Stimulated activated memory B cell treated with anti-CD40 and anti-IgM and Interleukin-4, amounts not matched to agents 10 μg/mL and 1 μg/mL and 100 μg/mL, for 72 hours (primary cell): ENCODE measurements around the gene ZNF208.
"Not testable (repeated sequence)": the region's sequence is repeated elsewhere in the genome, so short reads cannot be mapped to it uniquely, and the experiment has no call there.

ENCODE experiments used
- ATAC-seq: fragments of 150-1000 bp; cut with Tn5 transposase; 2 replicates; pipeline ENCODE4 v1.10.0; 2021
- H3K27ac Mint-ChIP-seq: one replicate; pipeline ENCODE4 v1.8.0; 2022; ENCODE audit warnings: mild to moderate bottlenecking, mixed read lengths
- H3K27me3 Mint-ChIP-seq: one replicate; pipeline ENCODE4 v1.8.0; 2022; ENCODE audit warnings: mixed read lengths
- H3K36me3 Mint-ChIP-seq: one replicate; pipeline ENCODE4 v1.8.0; 2022; ENCODE audit warnings: mixed read lengths
- H3K4me1 Mint-ChIP-seq: one replicate; pipeline ENCODE4 v1.8.0; 2022; ENCODE audit warnings: mixed read lengths
- H3K4me3 Mint-ChIP-seq: one replicate; pipeline ENCODE4 v1.8.0; 2022; ENCODE audit warnings: mild to moderate bottlenecking, moderate library complexity, mixed read lengths
- H3K9me3 Mint-ChIP-seq: one replicate; pipeline ENCODE4 v1.8.0; 2022; ENCODE audit warnings: mixed read lengths

Gene ZNF208

DNA sequence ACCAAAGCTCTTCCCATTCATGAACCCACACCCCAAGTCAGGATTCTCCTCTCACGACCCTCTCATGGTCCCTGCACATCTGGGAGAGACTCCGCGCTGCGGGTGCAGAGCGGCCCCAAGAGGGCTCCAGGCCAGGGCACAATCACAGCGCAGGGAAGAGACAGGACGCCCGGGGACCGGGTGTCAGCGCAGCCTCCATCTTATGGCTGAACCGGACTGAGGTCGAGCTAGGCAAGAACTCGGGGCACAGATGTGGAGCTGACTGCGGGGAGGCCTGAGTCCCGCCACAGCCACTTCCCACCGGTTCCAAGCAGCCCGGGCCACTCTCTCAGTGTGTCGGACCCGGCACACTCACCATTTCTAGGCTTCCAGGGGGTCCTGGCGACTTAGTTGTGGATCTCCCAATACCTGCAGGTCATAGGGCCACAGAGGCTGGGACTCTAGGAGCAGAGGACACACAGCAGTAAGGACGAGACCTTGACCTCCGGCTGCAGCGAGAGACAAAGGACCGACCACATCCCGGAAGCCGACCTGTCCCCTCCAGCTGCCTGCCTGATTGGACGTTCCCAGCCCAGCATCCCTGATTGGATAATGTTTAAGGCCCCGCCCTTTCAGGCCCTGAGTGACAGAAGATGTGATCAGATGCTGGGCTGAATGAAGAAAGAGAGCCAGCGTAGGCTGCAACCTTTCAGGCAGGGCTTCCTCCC is at the start of gene ZNF208:
ZNF208 (minus strand) TSS at position 507 of the 707 bp plus-strand sequence; CDS start at position 358, 149 bp downstream.
- peak within 1 kb of the TSS; percentile 85 for H3K4me3 Mint-ChIP-seq
- H3K9me3 Mint-ChIP-seq: peaks cover 11% of the 10 kb centered on the region
- not testable (repeated sequence) for H3K27me3 Mint-ChIP-seq, H3K36me3 Mint-ChIP-seq, H3K4me1 Mint-ChIP-seq
- ATAC-seq: peak; percentile 84
- peak within 1 kb of the TSS; percentile 78 for H3K27ac Mint-ChIP-seq

DNA sequence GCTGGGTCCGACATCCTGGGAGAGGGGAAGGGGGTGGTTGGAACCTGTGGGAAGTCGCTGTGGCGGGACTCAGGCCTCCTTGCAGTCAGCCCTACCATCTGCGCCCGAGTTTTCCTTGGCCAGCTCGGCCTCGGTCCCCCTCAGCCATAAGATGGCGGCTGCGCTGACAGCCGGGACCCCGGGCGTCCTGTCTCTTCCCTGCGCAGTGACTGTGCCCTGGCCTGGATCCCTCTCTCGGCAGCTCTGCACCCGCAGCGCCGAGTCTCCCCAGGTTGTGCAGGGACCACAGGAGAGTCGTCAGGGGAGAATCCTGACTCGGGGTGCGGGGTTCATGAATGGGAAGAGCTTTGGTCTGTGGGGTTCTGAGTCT is 41.9 kb upstream of the ZNF208 start:
- H3K27ac Mint-ChIP-seq: peak overlapping the region; percentile 95
- no peaks in the 10 kb centered on the region for H3K4me1 Mint-ChIP-seq
- peak; percentile 61 for ATAC-seq

DNA sequence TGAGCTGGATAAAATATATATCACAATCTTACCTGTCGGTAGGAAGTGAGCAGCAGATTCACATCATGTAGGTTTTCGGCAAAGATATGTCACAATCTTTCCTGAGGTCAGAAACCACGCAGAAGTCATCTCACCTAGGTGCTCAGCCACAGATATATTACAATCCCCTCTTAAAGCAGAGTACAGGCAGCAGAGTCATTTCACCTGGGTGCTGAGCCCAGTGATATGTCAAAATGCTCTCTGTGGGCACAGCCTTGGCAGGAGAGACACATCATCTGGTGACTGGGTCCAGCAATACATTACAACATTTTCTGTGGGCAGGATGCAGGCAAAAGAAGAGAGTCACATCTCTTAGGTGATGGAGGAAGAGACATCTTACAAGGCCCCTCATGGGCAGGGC is 30.4 kb upstream of the ZNF208 start:
- H3K36me3 Mint-ChIP-seq, H3K4me3 Mint-ChIP-seq, ATAC-seq, H3K4me1 Mint-ChIP-seq, H3K9me3 Mint-ChIP-seq, H3K27ac Mint-ChIP-seq, H3K27me3 Mint-ChIP-seq: not testable (repeated sequence)

More for the DNA sequence above, 41.9 kb upstream of the ZNF208 start:
- Mint-ChIP-seq H3K27me3 (no peaks in the 10 kb centered on the region), H3K36me3 (peaks cover 4% of the 10 kb centered on the region), H3K4me3 (peak overlapping the region; percentile 99), H3K9me3 (no peaks in the 10 kb centered on the region)

DNA sequence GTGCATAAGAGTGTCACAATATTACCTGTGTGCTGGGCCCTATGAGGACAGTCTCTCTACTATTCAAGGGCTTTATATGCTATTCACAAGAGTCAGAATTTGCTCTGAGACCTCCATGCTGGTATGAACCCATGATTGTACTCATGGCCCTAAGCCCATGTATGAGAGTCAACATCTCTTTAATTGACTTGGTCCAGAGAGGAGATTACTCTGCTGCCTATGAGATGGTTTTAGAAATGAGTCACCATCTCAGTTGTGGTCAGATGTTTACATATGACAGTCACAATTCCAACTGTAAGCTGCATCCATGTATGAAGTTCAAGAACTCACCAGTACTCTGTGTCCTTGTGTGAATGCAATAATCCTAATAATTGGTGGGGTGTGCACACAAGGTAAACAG is 19.9 kb upstream of the ZNF208 start:
- no peak overlapping the region for H3K27ac Mint-ChIP-seq
- no peak for ATAC-seq
- no peaks in the 10 kb centered on the region for H3K27me3 Mint-ChIP-seq
- no peak overlapping the region for H3K4me3 Mint-ChIP-seq
- H3K4me1 Mint-ChIP-seq: no peaks in the 10 kb centered on the region
- no peaks in the 10 kb centered on the region for H3K36me3 Mint-ChIP-seq
- no peaks in the 10 kb centered on the region for H3K9me3 Mint-ChIP-seq

DNA sequence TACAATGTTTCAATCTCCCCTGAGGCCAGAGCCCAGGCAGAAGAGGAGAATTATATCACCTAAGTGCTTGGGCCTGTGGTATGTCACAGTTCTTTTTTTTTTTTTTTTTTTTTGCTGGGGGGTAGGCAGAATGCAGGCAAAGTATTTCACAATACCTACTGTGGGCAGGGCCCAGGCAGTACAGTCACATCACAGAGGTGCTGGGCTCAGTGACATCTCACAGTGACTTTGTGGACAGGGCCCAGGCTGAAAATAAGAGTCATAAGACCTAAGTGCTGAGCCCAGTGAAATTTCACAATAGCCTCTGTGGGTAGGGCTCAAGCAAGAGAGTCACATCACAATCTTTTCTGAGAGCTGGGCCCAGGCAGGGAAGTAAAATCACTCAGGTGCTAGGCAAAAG is 15.9 kb upstream of the ZNF208 start:
- Mint-ChIP-seq H3K36me3 (no peaks in the 10 kb centered on the region), H3K4me3 (no peak overlapping the region), H3K27ac (no peak overlapping the region), H3K9me3 (no peaks in the 10 kb centered on the region), H3K4me1 (no peaks in the 10 kb centered on the region), H3K27me3 (no peaks in the 10 kb centered on the region)
- ATAC-seq: no peak

DNA sequence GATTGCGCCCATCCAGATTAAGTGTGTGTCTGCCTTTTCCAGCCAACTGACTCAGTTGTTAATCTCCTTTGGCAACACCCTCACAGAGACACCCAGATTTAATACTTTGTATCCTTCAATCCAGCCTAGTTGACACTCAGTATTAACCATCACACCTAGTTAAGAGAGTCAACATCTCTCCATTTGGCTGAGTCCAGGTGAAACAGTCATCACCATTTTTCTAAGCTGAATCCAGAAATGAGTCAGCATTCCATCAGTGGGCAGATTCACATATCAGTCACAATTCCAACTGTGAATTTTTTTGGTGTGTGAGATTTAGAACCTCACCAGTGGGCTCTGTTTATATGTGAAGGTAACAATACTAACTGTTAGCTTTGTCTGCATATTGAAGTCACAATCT is 14.8 kb upstream of the ZNF208 start:
- H3K27ac Mint-ChIP-seq, H3K4me1 Mint-ChIP-seq, H3K4me3 Mint-ChIP-seq, H3K36me3 Mint-ChIP-seq, ATAC-seq, H3K9me3 Mint-ChIP-seq, H3K27me3 Mint-ChIP-seq: not testable (repeated sequence)

DNA sequence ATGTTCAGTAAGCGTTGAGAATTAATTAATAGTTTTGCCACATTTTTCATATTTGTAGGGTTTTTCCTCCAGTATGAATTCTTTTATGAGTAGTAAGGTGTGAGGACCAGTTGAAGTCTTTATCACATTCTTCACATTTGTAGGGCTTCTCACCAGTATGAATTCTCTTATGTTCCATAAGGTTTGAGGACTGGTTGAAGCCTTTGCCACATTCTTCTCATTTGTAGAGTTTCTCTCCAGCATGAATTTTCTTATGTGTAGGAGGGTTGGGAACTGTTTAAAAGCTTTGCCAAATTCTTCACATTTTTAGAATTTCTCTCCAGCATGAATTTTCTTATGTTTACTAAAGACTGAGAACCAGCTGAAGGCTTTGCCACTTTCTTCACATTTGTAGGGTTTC is 40.3 kb downstream of the ZNF208 start:
- Mint-ChIP-seq H3K27ac (no peak overlapping the region), H3K36me3 (peaks cover 19% of the 10 kb centered on the region)

DNA sequence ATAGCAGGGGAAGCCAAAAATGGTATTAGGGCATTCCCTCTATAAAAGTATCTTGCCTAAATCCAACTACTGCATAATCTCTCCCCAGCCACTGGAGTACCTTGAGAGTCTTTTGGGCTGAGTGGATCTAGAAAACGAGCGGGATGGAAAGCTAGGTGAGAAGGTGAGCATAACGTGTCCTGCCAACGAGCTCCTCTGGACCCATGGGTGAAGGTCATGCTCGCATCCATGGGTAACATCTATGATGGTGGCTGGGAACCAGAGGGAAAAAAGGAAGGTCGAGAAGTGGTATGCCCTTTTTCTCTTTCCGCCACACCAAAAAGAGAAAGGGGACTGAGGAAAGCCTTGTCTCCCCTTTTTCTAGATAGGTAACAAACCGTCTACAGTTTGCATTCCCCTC is 63.0 kb downstream of the ZNF208 start:
- H3K27ac Mint-ChIP-seq: no peak overlapping the region
- no peak for ATAC-seq
- no peaks in the 10 kb centered on the region for H3K4me1 Mint-ChIP-seq
- no peaks in the 10 kb centered on the region for H3K27me3 Mint-ChIP-seq
- H3K36me3 Mint-ChIP-seq: peaks cover 11% of the 10 kb centered on the region
- H3K4me3 Mint-ChIP-seq: no peak overlapping the region
- peaks cover 18% of the 10 kb centered on the region for H3K9me3 Mint-ChIP-seq

More for the DNA sequence above, 40.3 kb downstream of the ZNF208 start:
- Mint-ChIP-seq H3K9me3 (peaks cover 26% of the 10 kb centered on the region), H3K27me3 (no peaks in the 10 kb centered on the region), H3K4me1 (no peaks in the 10 kb centered on the region), H3K4me3 (no peak overlapping the region)
- no peak for ATAC-seq

DNA sequence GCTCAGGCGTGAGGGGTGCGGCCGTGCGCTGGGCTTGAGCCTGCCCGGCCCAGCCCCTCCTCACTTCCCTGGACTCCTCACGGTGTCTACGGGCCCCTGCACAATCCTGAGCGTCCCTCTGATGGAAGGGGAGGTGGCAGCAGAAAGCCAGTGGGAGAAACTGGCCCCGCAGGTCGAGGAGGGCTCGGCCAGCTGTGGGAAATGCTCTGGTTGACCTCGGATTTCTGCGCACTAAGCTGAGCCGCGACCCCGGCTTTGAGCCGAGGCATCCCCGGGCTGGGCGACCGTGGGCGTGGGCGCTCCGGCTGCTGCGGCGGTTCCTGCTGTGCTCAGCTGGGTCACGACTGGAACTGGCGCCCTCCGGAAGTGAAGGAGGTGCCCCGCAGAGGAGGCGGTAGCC is 70.1 kb downstream of the ZNF208 start:
- no peak overlapping the region for H3K4me3 Mint-ChIP-seq
- no peaks in the 10 kb centered on the region for H3K36me3 Mint-ChIP-seq
- H3K4me1 Mint-ChIP-seq: no peaks in the 10 kb centered on the region
- H3K27me3 Mint-ChIP-seq: no peaks in the 10 kb centered on the region
- ATAC-seq: no peak
- H3K9me3 Mint-ChIP-seq: peaks cover 3% of the 10 kb centered on the region
- H3K27ac Mint-ChIP-seq: no peak overlapping the region

DNA sequence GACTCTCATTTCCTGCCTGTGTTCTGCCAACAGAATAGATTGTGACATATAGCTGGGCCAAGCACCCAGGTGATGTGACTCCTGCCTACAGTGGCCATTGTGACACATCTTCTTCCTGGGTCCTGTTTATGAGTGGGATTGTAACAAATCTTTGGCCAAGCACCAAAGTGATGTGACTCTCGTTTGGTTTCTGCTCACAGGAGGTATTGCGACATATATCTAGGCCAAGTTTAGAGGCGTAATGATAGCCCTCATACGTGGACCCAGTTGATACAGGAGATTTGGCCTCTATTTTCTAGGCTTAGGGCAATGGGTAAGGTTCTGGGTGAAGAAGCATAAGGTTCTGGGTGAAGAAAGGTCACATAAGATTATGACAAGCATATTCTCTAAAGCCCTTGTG is 76.2 kb downstream of the ZNF208 start:
- Mint-ChIP-seq H3K27ac (no peak overlapping the region), H3K9me3 (no peaks in the 10 kb centered on the region), H3K4me1 (no peaks in the 10 kb centered on the region), H3K4me3 (no peak overlapping the region), H3K27me3 (no peaks in the 10 kb centered on the region), H3K36me3 (no peaks in the 10 kb centered on the region)
- no peak for ATAC-seq

DNA sequence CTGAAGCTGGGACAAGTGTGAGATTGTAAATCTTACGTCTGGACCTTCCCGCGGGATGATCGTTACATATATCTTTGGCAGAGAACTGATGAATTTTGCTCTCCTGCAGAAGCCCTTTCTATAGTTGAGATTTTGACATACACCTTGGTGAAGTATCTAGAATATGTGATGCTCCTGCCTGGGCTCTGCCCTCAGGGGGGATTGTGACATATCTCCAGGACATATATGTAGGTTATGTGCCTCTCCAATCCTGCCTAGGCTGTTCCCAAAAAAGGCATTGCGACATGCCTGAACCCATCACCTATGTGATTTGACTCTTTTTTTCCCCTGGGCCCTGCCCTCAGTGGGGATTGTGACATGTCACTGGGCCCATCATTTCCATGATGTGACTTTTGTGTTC is 76.6 kb downstream of the ZNF208 start:
- Mint-ChIP-seq H3K9me3 (peaks cover 2% of the 10 kb centered on the region), H3K4me1 (no peaks in the 10 kb centered on the region), H3K4me3 (no peak overlapping the region), H3K27ac (no peak overlapping the region), H3K36me3 (no peaks in the 10 kb centered on the region), H3K27me3 (no peaks in the 10 kb centered on the region)
- ATAC-seq: no peak

DNA sequence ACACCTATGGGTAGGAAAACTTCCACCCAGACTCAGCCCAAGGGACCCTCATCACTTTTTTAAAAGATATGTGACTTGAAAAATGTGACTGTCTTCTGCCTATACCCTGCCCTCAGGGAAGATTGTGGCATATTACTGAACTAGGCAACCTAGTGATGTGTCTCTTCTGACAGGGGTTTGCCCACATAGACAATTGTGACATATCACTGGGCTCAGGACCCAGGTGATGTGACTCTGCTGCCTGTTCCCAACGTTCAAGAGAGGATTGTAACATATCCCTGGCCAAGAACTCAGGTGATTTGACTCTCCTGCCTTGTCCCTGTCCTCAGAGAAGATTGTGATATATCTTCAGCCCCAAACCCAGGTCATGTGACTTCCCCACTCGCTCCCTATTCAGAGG is 88.5 kb downstream of the ZNF208 start:
- Mint-ChIP-seq H3K4me1 (no peaks in the 10 kb centered on the region), H3K27ac (no peak overlapping the region), H3K27me3 (no peaks in the 10 kb centered on the region), H3K36me3 (no peaks in the 10 kb centered on the region), H3K4me3 (no peak overlapping the region), H3K9me3 (peaks cover 10% of the 10 kb centered on the region)
- ATAC-seq: no peak

DNA sequence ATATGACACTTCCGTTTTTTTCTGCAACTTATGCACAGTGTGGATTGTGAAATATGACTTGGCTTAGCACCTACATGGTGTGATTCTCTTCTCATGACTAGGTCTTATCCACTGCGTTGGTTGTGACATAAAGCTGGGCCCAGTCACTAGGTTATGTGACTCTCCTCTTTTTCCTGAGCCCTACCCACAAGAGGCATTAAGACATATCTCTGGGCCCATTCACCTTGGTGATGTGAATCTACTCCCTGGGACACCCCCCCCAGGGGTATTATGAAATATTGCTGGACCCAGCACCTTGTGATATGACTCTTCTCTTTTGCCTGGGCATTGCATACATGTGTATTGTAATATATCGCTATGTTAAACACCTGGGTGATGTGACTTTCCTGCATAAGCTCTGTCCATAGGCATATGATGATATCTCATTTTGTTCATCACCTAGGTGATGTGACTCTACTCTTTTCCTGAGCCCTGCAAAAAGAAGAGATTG is 89.0 kb downstream of the ZNF208 start:
- Mint-ChIP-seq H3K4me1 (no peaks in the 10 kb centered on the region), H3K27ac (no peak overlapping the region), H3K27me3 (no peaks in the 10 kb centered on the region), H3K36me3 (no peaks in the 10 kb centered on the region), H3K9me3 (peaks cover 13% of the 10 kb centered on the region), H3K4me3 (no peak overlapping the region)
- no peak for ATAC-seq

DNA sequence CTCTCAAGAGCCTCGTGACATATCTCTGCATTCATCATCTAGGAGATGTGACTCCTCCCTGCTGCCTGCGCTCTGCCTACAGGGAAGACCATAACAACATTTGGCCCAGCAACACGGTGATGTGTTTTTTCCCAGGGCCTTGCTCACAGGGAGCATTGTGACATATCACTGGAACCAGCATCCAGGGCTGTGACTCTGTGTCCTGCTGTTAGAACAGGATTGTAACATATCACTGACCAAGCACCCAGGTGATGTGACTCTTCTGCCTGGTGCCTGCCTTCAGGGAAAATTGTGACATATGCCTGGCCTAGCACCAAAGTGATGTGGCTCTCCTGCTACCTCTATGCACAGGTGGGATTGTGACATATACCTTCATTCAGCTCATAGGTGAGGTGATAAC is 95.3 kb downstream of the ZNF208 start:
- Mint-ChIP-seq H3K4me3 (no peak overlapping the region), H3K27me3 (no peaks in the 10 kb centered on the region), H3K4me1 (no peaks in the 10 kb centered on the region), H3K27ac (no peak overlapping the region), H3K9me3 (peaks cover 17% of the 10 kb centered on the region), H3K36me3 (no peaks in the 10 kb centered on the region)
- ATAC-seq: no peak

DNA sequence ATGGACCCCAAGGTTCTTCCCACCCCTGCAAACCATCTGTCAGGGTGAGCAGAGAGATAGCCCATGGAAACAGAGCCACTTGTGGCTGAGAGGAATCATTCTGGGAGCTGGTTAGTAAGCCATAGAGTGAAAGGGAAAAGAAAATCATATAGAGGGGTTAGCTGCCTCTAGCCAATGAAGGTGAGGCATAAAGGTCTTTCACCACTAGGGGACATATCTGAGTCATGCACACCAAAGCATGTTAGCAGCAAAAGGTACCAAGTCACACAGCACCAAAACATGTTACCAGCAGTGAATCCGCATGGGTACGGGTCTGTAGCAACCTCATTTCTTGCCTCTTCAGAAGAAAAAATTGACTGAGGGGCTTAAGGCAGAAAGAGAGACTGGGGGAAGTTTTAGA is 98.1 kb downstream of the ZNF208 start:
- H3K4me3 Mint-ChIP-seq: no peak overlapping the region
- H3K9me3 Mint-ChIP-seq: peaks cover 17% of the 10 kb centered on the region
- no peak overlapping the region for H3K27ac Mint-ChIP-seq
- H3K36me3 Mint-ChIP-seq: no peaks in the 10 kb centered on the region
- no peaks in the 10 kb centered on the region for H3K27me3 Mint-ChIP-seq
- H3K4me1 Mint-ChIP-seq: no peaks in the 10 kb centered on the region
- no peak for ATAC-seq

DNA sequence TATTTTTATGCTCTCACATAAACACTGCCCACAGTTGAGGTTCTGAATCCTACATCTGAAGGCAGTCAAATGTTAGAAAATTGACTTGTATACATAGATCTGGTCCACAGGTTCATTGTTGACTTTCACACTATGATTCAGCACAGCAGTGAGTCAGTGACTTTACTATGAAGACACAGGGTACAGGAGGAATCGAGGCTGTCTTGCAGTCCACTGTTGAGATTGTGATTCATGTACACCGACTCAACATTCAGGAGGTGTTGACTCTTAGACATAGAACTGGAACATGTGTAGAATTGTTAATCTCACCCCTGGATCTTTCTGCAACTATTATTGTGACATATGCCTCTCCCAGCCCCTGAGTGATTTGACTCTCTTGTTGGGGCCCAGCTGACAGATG is 100.4 kb downstream of the ZNF208 start:
- no peak for ATAC-seq

More for the DNA sequence above, 100.4 kb downstream of the ZNF208 start:
- H3K27ac Mint-ChIP-seq: no peak overlapping the region
- no peak overlapping the region for H3K4me3 Mint-ChIP-seq
- no peaks in the 10 kb centered on the region for H3K4me1 Mint-ChIP-seq
- H3K9me3 Mint-ChIP-seq: peaks cover 18% of the 10 kb centered on the region
- H3K27me3 Mint-ChIP-seq: no peaks in the 10 kb centered on the region
- H3K36me3 Mint-ChIP-seq: no peaks in the 10 kb centered on the region
